HG02588 (cell line): Measurements from ENCODE around the gene ATP5F1E.
A peak's percentile ranks its signal among the peaks of the same experiment; 100 is the strongest.

Experiments
- ATAC-seq: cut with Tn5 transposase; IDR thresholded peaks from one replicate; pipeline ENCODE4 v1.9.1; 2021; ENCODE audit warnings: mild to moderate bottlenecking, moderate library complexity; ENCODE audit not compliant: unreplicated experiment

Gene ATP5F1E

GRCh38 chr20:59006864-59007664 lies 25.1 kb downstream of the ATP5F1E start, which contains the start of gene CTSZ:
Gene CTSZ, minus strand, starts transcription at chr20:59007254. Its CDS starts 126 bp downstream, at chr20:59007128.
- peak; percentile 24 for ATAC-seq

- ATAC-seq, result no peak
Measured at GRCh38 chr20:59006167-59006863, 25.8 kb downstream of the ATP5F1E start.

- peak; percentile 0 for ATAC-seq
Measured at GRCh38 chr20:59005523-59006166, 26.5 kb downstream of the ATP5F1E start.

GRCh38 chr20:59004763-59005522 lies 27.2 kb downstream of the ATP5F1E start:
- ATAC-seq, result peak; percentile 68

GRCh38 chr20:59004493-59004762 lies 27.7 kb downstream of the ATP5F1E start:
- no peak for ATAC-seq

GRCh38 chr20:59003836-59004492 lies 28.2 kb downstream of the ATP5F1E start:
- no peak for ATAC-seq

- ATAC-seq, result no peak
Measured at GRCh38 chr20:59002874-59003399, 29.2 kb downstream of the ATP5F1E start.

GRCh38 chr20:59002388-59002787 lies 29.7 kb downstream of the ATP5F1E start:
- no peak for ATAC-seq

GRCh38 chr20:59001449-59002171 lies 30.5 kb downstream of the ATP5F1E start:
- ATAC-seq, result no peak

GRCh38 chr20:59001068-59001448 lies 31.1 kb downstream of the ATP5F1E start:
- ATAC-seq, result no peak

GRCh38 chr20:59000326-59000725 lies 31.8 kb downstream of the ATP5F1E start:
- ATAC-seq, result no peak

GRCh38 chr20:58998656-58999055 lies 33.5 kb downstream of the ATP5F1E start:
- ATAC-seq, result no peak

GRCh38 chr20:58997141-58997770 lies 34.9 kb downstream of the ATP5F1E start:
- ATAC-seq, result no peak

GRCh38 chr20:58996226-58996611 lies 35.9 kb downstream of the ATP5F1E start:
- ATAC-seq, result no peak

- ATAC-seq, result no peak
Measured at GRCh38 chr20:58995461-58996225, 36.5 kb downstream of the ATP5F1E start.

GRCh38 chr20:58994390-58995159 lies 37.6 kb downstream of the ATP5F1E start:
- no peak for ATAC-seq

GRCh38 chr20:58993332-58994248 lies 38.5 kb downstream of the ATP5F1E start:
- ATAC-seq, result no peak
